A549 (cell line): Measurements from ENCODE around the gene TNIP2. TPM values are rescaled to one million over a fixed set of nuclear protein-coding genes. Genes with fewer than 3 reads are reported as not detected.

Source experiments
- ATAC-seq, 2 experiments: fragments of 200-7000 bp in 1 of 2; fragments of >200 bp in 1 of 2; cut with Nextera tagmentation in 1 of 2; cut with Tn5 transposase in 1 of 2; 3 replicates each; pipeline versions ENCODE4 v1.8.0 to v1.9.1; 2018 to 2020; ENCODE audit warnings: mild to moderate bottlenecking in 1 of 2, moderate library complexity in 1 of 2
- CTCF ChIA-PET: fragments of 300-600 bp; sonication (Branson Sonifier 250); formaldehyde crosslinking; extraction: SDS; loops from one replicate; lab custom pipeline; 2021; ENCODE audit warnings: antibody characterized with exemption, inconsistent platforms; lab: Yijun Ruan, JAX
- POLR2A ChIA-PET: fragments of 350-600 bp; formaldehyde crosslinking; extraction: SDS; loops from one replicate; lab custom pipeline; 2021; ENCODE audit warnings: antibody characterized with exemption, inconsistent platforms; lab: Yijun Ruan, JAX
- DNase-seq, 2 experiments: peaks; one replicate each; pipeline versions ENCODE4 v3.0.0 to v3.0.0-alpha.2; 2011 to 2016; ENCODE audit warnings: low read depth in 1 of 2, low spot score in 1 of 2
- FAIRE-seq: peaks from 2 replicates; lab custom pipeline; 2011; peaks lifted over from hg19 to GRCh38; lab: Jason Lieb, UNC
- H3K27ac ChIP-seq, 2 experiments: fragments of >200 bp; sonication (Bioruptor Twin); formaldehyde crosslinking; 3 replicates each; pipeline ENCODE4 v1.5.1; 2016 to 2017
- H3K4me1 ChIP-seq: fragments of >200 bp; sonication (Bioruptor Twin); formaldehyde crosslinking; 3 replicates; pipeline ENCODE4 v1.6.1; 2016
- H3K4me2 ChIP-seq: fragments of >200 bp; sonication (Bioruptor Twin); formaldehyde crosslinking; 3 replicates; pipeline ENCODE4 v1.6.1; 2016
- H3K4me3 ChIP-seq: fragments of >200 bp; sonication (Bioruptor Twin); formaldehyde crosslinking; 3 replicates; pipeline ENCODE4 v1.5.1; 2016
- H3K9me3 ChIP-seq: fragments of >200 bp; sonication (Bioruptor Twin); formaldehyde crosslinking; 3 replicates; pipeline ENCODE4 v1.6.1; 2016
- BCL3 ChIP-seq: fragments of >200 bp; sonication (Bioruptor Twin); formaldehyde crosslinking; IDR thresholded peaks from 3 replicates; pipeline ENCODE4 v1.6.1; 2016
- CBX8 ChIP-seq: fragments of 200-600 bp; sonication (generic); IDR thresholded peaks from 2 replicates; pipeline ENCODE4 v1.6.1; 2016
- CHD4 ChIP-seq: fragments of 200-600 bp; sonication (generic); IDR thresholded peaks from 2 replicates; pipeline ENCODE4 v1.6.1; 2016; ENCODE audit warnings: antibody characterized with exemption, mild to moderate bottlenecking, borderline replicate concordance
- EHF ChIP-seq: fragments of 250-450 bp; sonication (Bioruptor Pico); IDR thresholded peaks from 2 replicates; pipeline ENCODE4 v1.5.0; 2020; ENCODE audit warnings: mild to moderate bottlenecking
- EHMT2 ChIP-seq: fragments of 200-600 bp; sonication (generic); IDR thresholded peaks from 2 replicates; pipeline ENCODE4 v1.6.1; 2016; ENCODE audit warnings: antibody characterized with exemption, low read depth, mild to moderate bottlenecking, moderate library complexity
- ESRRA ChIP-seq: fragments of 150-350 bp; IDR thresholded peaks from 2 replicates; pipeline ENCODE4 v1.6.1; 2014; ENCODE audit warnings: mild to moderate bottlenecking, low read length, borderline replicate concordance
- FOSL2 ChIP-seq, 2 experiments: fragments of 450-650 bp in 1 of 2; fragments of >200 bp in 1 of 2; sonication (Bioruptor Twin) in 1 of 2; formaldehyde crosslinking; IDR thresholded peaks; 2 replicates each; pipeline versions ENCODE4 v1.5.0 to v1.6.1; 2016 to 2020; ENCODE audit warnings: mild to moderate bottlenecking in 1 of 2, moderate library complexity in 1 of 2
- FOXS1 ChIP-seq: fragments of 250-450 bp; sonication (Bioruptor Pico); IDR thresholded peaks from 2 replicates; pipeline ENCODE4 v1.5.0; 2020; ENCODE audit warnings: mild to moderate bottlenecking, moderate library complexity
- GATA3 ChIP-seq: IDR thresholded peaks from 2 replicates; pipeline ENCODE4 v1.6.1; 2012; ENCODE audit warnings: borderline replicate concordance
- HDAC2 ChIP-seq: fragments of 200-600 bp; sonication (generic); IDR thresholded peaks from 2 replicates; pipeline ENCODE4 v1.6.1; 2016
- HEYL ChIP-seq: fragments of 250-450 bp; sonication (Bioruptor Pico); IDR thresholded peaks from 2 replicates; pipeline ENCODE4 v1.8.0; 2021; ENCODE audit warnings: mild to moderate bottlenecking, moderate library complexity
- HOXA7 ChIP-seq: fragments of 250-450 bp; sonication (Bioruptor Pico); IDR thresholded peaks from 2 replicates; pipeline ENCODE4 v1.5.0; 2020; ENCODE audit warnings: mild to moderate bottlenecking, moderate library complexity
- HOXB13 ChIP-seq: fragments of 250-450 bp; sonication (Bioruptor Pico); IDR thresholded peaks from 2 replicates; pipeline ENCODE4 v1.5.0; 2020; ENCODE audit warnings: low read depth, mild to moderate bottlenecking, moderate library complexity
- JUN ChIP-seq, 2 experiments: fragments of >200 bp; sonication (Bioruptor Twin); formaldehyde crosslinking; IDR thresholded peaks; 2 replicates in 1 of 2; 3 replicates in 1 of 2; pipeline ENCODE4 v1.6.1; 2016 to 2017
- JUNB ChIP-seq: fragments of >200 bp; sonication (Bioruptor Twin); formaldehyde crosslinking; IDR thresholded peaks from 2 replicates; pipeline ENCODE4 v1.6.1; 2016
- KDM5A ChIP-seq: fragments of 200-600 bp; sonication (generic); IDR thresholded peaks from 2 replicates; pipeline ENCODE4 v1.6.1; 2016; ENCODE audit warnings: antibody characterized with exemption, mild to moderate bottlenecking
- MAFK ChIP-seq: fragments of 450-650 bp; IDR thresholded peaks from 2 replicates; pipeline ENCODE4 v1.6.1; 2014; ENCODE audit not compliant: partially characterized antibody
- MAX ChIP-seq: IDR thresholded peaks from 2 replicates; pipeline ENCODE4 v1.6.1; 2012
- MYC ChIP-seq: IDR thresholded peaks from 2 replicates; pipeline ENCODE4 v1.6.1; 2012; ENCODE audit warnings: mild to moderate bottlenecking, inconsistent platforms, low read length, improper control_type of control experiment, borderline replicate concordance
- PHF8 ChIP-seq: fragments of 200-600 bp; sonication (generic); IDR thresholded peaks from 2 replicates; pipeline ENCODE4 v1.6.1; 2016; ENCODE audit warnings: low read depth, mild to moderate bottlenecking, antibody characterized with exemption, moderate library complexity, borderline replicate concordance
- POLR2A ChIP-seq: IDR thresholded peaks from 2 replicates; pipeline ENCODE4 v1.6.1; 2012; ENCODE audit warnings: mild to moderate bottlenecking, low read length
- RAD21 ChIP-seq, 2 experiments: fragments of >200 bp in 1 of 2; sonication (Bioruptor Twin) in 1 of 2; formaldehyde crosslinking in 1 of 2; IDR thresholded peaks in 1 of 2; conservative IDR thresholded peaks in 1 of 2; 2 replicates in 1 of 2; 3 replicates in 1 of 2; pipeline ENCODE4 v1.6.1; 2012 to 2018; ENCODE audit warnings: inconsistent platforms in 1 of 2
- REST ChIP-seq: fragments of 200-600 bp; sonication (generic); IDR thresholded peaks from 2 replicates; pipeline ENCODE4 v1.6.1; 2016; ENCODE audit warnings: antibody characterized with exemption, mild to moderate bottlenecking, moderate library complexity
- SMC3 ChIP-seq: fragments of >200 bp; sonication (Bioruptor Twin); formaldehyde crosslinking; IDR thresholded peaks from 3 replicates; pipeline ENCODE4 v1.6.1; 2018; ENCODE audit warnings: inconsistent platforms
- TP53 ChIP-seq: fragments of 250-450 bp; sonication (Bioruptor Pico); IDR thresholded peaks from 2 replicates; pipeline ENCODE4 v1.5.0; 2021; ENCODE audit warnings: mild to moderate bottlenecking, moderate library complexity
- ZSCAN20 ChIP-seq: fragments of 250-450 bp; sonication (Bioruptor Pico); IDR thresholded peaks from 2 replicates; pipeline ENCODE4 v1.8.0; 2022; ENCODE audit warnings: mild to moderate bottlenecking, moderate library complexity
- WGBS: methylation state at CpG from one replicate; pipeline ENCODE4 v1.1.6; 2017; ENCODE audit errors: missing lambda C conversion rate; 5-methylcytosine and 5-hydroxymethylcytosine counted together
- polyA plus RNA-seq, 4 experiments: library from polyadenylated mRNA; depleted of rRNA in 3 of 4; stranded (reverse); fragments of >200 nt; fragmentation: RNase III in 1 of 4; extraction: RNeasy Plus Mini Kit Qiagen cat#74134 plus additional on column Dnase treatment in 1 of 4; gene quantifications; 2 replicates in 3 of 4; 3 replicates in 1 of 4; pipeline ENCODE4 v1.2.3, GENCODE V29; 2011 to 2017
- TF ChIP-seq, protein P1 (sequence below): fragments of 150-350 bp; IDR thresholded peaks from 2 replicates; pipeline ENCODE4 v1.6.1; 2014; ENCODE audit warnings: low read depth, mild to moderate bottlenecking, low read length
- TF ChIP-seq, protein P2 (sequence below): fragments of >200 bp; sonication (Bioruptor Twin); formaldehyde crosslinking; IDR thresholded peaks from 2 replicates; pipeline ENCODE4 v1.6.1; 2016

Gene TNIP2
- polyA plus RNA-seq, 2 of the 4 experiments (the other 2 are of a cell fraction) = 20.0 to 27.9 TPM

DNA sequence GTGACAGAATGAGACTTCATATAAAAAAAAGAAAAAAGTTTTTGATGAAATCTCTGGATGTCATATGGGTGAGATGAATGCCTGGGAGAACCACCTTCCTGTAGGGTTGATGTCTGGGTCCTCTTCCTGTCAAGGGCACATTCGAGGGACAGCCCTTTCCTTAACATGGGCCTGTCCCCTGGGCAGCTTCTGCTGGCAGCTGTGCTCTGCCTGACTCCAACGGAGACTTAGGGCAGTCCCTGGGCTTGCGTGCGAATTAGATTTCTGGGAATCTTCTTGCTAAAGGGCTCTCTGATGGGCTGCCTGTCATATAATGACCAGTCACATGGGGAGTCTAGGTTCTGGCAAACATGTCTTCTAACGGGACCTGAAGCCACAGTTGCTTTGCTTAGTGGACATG is 40.7 kb downstream of the TNIP2 start:
- no peak overlapping the region for H3K4me3 ChIP-seq
- ChIA-PET CTCF (no interaction called here), POLR2A (no interaction called here)
- ATAC-seq (no peak), FAIRE-seq (no peak), DNase-seq (no peak)
- no peaks in the 10 kb centered on the region for H3K9me3 ChIP-seq
- 100% methylated on average over 5 of the region's 5 CpGs for WGBS
- no peaks in the 10 kb centered on the region for H3K4me1 ChIP-seq
- H3K4me2 ChIP-seq = no peak overlapping the region
- TF ChIP-seq, protein P1, sequence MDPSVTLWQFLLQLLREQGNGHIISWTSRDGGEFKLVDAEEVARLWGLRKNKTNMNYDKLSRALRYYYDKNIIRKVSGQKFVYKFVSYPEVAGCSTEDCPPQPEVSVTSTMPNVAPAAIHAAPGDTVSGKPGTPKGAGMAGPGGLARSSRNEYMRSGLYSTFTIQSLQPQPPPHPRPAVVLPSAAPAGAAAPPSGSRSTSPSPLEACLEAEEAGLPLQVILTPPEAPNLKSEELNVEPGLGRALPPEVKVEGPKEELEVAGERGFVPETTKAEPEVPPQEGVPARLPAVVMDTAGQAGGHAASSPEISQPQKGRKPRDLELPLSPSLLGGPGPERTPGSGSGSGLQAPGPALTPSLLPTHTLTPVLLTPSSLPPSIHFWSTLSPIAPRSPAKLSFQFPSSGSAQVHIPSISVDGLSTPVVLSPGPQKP = no peak
- no peak for TF ChIP-seq MAFK
- no peak for TF ChIP-seq JUNB
- TF ChIP-seq EHF (CRISPR knock-in tag) = no peak
- TF ChIP-seq GATA3 = no peak
- no peak for TF ChIP-seq EHMT2
- no peak for TF ChIP-seq FOSL2 (IDR thresholded peaks at IDR 0.05)
- TF ChIP-seq FOSL2 (CRISPR knock-in tag; IDR thresholded peaks at IDR 0.05) = no peak
- no peak for TF ChIP-seq KDM5A
- no peak for TF ChIP-seq REST
- no peak for TF ChIP-seq HOXA7 (CRISPR knock-in tag)
- no peak for TF ChIP-seq TP53
- no peak for TF ChIP-seq HEYL
- TF ChIP-seq HOXB13 (CRISPR knock-in tag) = no peak
- TF ChIP-seq JUN (IDR thresholded peaks at IDR 0.05) = no peak
- TF ChIP-seq PHF8 = no peak
- no peak for TF ChIP-seq CHD4
- TF ChIP-seq MYC = no peak
- no peak for TF ChIP-seq POLR2A
- no peak for TF ChIP-seq CBX8
- TF ChIP-seq, all 56 proteins: peak for 0
- H3K27ac ChIP-seq = no peak overlapping the region

GRCh38 chr4:2714918-2715317 is 41.2 kb downstream of the TNIP2 start:
- H3K4me1 ChIP-seq = no peaks in the 10 kb centered on the region
- no peak for TF ChIP-seq HDAC2
- no peak for TF ChIP-seq MAX
- TF ChIP-seq JUNB = no peak
- no peak for TF ChIP-seq BCL3
- no peak for TF ChIP-seq CBX8
- TF ChIP-seq SMC3 = no peak
- TF ChIP-seq RAD21 (conservative IDR thresholded peaks at IDR 0.05 in 1 of 2, IDR thresholded peaks at IDR 0.05 in 1 of 2) = no peak
- no peak for TF ChIP-seq ESRRA
- TF ChIP-seq FOXS1 (CRISPR knock-in tag) = no peak
- no peak for TF ChIP-seq ZSCAN20 (CRISPR knock-in tag)
- TF ChIP-seq, protein P2, sequence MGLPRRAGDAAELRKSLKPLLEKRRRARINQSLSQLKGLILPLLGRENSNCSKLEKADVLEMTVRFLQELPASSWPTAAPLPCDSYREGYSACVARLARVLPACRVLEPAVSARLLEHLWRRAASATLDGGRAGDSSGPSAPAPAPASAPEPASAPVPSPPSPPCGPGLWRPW = no peak
- TF ChIP-seq EHMT2 = no peak
- 95% methylated on average over 4 of the region's 4 CpGs for WGBS

More at GRCh38 chr4:2714918-2715317, 41.2 kb downstream of the TNIP2 start:
- Histone ChIP-seq H3K9me3 (no peaks in the 10 kb centered on the region), H3K4me3 (no peak overlapping the region), H3K4me2 (no peak overlapping the region), H3K27ac (no peak overlapping the region)
- FAIRE-seq (no peak), ATAC-seq (no peak), DNase-seq (no peak)
- POLR2A ChIA-PET = no interaction called here
- CTCF ChIA-PET = no interaction called here
